GM18861 (cell line): Measurements from ENCODE around the gene GRAMD2B.
"Not testable (repeated sequence)": the region's sequence is repeated elsewhere in the genome, so short reads cannot be mapped to it uniquely, and the experiment has no call there.

ENCODE experiments used
- ATAC-seq: cut with Tn5 transposase; IDR thresholded peaks from one replicate; pipeline ENCODE4 v1.9.1; 2021; ENCODE audit not compliant: unreplicated experiment

Gene GRAMD2B

DNA sequence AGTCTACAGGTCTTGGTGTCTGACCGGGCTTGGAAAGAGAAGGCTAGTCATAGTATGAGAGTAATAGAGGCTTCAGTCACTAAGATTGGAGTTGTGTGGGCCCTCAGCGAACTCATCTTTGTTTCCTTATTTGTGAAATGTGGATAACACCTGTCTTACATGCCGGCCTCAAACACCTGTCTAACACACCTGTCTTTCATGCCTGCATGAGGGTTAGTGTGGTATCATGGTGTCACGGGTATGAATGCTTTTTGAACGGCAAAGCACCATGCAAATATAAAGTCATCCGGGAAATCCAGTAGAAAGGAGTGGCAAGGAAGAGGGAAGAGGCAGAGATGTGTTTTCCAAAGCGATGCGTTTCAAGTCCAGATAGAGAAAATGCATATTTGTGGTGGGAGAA lies 25.5 kb downstream of the GRAMD2B start:
- no peak for ATAC-seq

DNA sequence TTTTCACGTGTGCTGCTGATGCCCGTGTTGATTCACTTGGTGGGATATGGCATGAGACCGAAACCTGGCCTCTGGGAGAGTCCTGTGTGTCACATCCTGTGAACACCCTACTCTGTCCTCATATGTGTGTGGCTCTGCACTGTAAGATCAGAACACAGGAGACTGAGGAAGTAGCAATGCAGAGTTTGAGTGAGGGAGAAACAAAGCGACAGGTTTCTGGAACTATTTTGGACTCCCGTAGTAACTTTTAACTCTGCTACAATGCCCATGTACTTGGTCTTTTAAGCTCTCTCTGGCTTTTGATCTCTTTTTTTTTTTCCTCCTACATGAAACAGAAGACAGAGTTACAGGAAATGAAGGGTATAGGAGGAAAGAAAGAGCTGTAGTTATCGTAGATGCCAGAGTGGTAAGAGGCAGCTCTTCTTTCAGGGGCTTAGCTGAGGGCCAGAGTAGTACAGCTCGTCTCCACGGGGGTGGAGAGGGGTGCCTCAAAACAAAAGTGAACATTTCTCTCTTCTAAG lies 26.6 kb downstream of the GRAMD2B start:
- peak; percentile 79 for ATAC-seq

GRCh38 chr5:126450346-126450745 lies 27.1 kb downstream of the GRAMD2B start:
- ATAC-seq: peak; percentile 38

- ATAC-seq: no peak
Measured at GRCh38 chr5:126450907-126451306, 27.7 kb downstream of the GRAMD2B start.

- ATAC-seq: no peak
Measured at GRCh38 chr5:126452477-126452876, 29.3 kb downstream of the GRAMD2B start.

DNA sequence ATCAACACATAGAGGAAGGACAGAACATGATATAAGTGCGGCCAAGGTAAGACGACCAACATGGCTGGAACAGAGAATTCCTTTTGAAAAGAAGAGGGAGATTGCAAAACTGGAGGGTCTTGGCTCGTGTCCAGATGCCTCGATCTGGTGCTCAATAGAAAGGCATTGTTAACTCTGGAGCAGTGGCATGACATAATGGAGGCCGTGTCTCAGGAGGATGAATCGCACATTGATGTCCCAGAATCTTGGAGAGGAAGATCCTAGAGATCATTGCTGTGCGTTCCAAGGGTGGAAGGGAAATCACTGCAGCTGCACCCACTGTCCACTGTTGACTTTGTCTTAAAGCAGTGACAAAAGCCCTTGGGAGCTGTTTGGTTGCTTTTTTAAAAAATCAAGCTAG lies 30.9 kb downstream of the GRAMD2B start:
- no peak for ATAC-seq

DNA sequence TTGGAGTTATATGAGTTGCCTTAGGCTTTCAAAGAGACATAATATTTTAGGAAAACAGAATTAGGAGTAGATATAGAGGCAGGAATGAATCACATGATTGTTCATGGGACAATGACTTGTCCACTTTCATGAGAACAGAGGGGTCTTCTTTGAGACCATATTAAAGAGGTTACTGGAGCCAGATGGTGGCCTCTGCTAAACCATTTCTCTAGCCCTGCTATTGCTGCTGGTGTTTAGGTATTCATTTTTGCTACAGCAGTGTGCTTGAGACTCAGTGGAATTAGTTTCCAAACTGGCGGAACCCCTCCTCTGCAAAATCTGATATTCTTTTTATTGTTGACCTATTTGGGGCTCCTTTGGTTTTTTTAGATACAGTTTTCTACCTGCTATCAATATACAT lies 31.3 kb downstream of the GRAMD2B start:
- ATAC-seq: no peak

GRCh38 chr5:126455264-126455663 lies 32.1 kb downstream of the GRAMD2B start:
- no peak for ATAC-seq

DNA sequence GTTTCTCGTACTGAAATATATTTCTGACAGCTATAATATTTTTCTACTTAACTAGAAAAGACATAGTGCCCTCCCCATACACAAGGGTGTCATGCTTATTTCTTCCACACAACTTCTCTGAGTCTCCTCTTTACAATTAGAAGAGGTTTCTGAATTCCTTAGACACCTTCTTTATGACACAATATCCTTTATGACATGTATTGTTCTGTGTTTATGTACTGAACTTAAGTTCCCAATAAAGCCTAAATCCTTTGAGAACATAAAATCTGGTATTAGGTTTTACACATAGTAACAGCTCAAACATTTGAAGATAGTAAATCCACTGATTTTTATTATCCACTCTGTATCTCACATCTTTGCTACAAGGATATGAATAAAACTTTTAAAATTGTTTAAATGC lies 32.5 kb downstream of the GRAMD2B start:
- no peak for ATAC-seq

- ATAC-seq: no peak
Measured at GRCh38 chr5:126456217-126456820, 33.1 kb downstream of the GRAMD2B start.

GRCh38 chr5:126460459-126460858 lies 37.2 kb downstream of the GRAMD2B start:
- no peak for ATAC-seq

DNA sequence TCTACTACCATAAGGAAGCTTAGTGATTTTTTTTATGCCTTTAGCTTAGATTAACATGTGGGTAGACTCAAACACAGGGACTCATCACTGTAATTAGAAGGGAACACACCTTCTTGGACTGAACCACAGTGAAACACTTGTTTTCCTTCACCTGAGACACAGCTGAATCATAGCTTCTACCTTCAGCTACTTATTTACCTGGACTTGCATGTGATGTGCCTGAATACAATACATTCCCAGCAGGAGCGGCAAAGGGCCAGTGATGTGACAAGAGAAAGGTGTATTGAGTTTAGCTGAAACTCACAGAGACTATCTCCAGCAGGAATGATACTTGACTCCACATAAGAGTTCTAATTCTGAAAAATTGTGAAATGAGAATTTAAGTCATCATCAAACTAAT lies 37.8 kb downstream of the GRAMD2B start:
- no peak for ATAC-seq

- peak; percentile 8 for ATAC-seq
Measured at GRCh38 chr5:126461838-126462237, 38.6 kb downstream of the GRAMD2B start.

DNA sequence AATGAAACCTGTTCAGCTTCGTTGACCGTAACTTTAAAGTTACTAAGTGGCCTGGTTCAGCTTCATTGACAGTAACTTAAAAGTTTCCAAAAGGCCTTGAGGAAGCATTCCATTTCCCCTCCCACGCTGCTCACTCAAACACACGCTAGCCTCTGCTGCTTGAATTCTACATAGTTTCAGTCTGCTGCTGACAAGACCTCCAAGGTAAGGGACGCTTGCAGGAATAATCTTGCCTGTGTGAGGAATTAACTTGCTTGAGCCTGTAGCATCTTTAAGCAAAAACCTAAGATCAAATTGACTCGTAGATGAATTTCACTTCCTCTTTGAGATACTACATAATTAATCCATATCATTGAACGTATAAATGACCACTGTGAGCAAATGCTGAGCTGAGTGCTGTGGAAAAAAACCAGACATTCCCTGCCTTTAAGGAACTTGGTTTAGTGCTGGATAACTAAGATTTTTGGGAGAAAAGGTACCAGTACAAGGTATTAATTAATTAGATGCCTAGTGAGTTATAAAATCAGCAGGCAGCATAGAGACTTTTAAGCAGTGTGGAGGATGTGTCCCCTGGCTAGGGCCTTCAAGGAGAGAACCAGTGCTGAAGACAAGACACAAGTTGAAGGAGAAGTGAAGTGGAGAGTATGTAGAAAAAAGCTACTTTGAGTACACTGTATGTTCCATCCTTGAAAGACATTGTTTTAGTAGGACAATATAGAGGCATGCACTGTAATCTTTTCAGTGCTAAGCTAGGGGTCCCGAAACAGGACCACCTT lies 39.2 kb downstream of the GRAMD2B start:
- peak; percentile 76 for ATAC-seq

DNA sequence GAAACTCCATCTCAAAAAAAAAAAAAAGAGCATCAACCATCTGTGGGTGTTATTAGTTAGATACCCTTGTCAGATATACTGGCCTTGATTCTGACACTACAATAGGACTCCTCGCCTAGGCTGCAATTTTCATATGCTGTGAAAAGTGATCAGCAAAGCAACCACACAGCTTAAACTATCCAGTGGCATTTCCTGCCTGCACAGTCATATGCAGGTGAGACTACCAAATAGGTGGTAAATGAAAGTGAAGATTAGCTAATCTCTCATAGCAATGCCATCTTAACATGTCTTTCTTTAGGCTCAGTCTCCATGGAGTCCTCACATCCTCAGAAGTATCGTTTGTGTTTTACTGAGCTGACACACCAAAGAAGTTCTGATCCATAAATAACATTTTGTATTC lies 40.8 kb downstream of the GRAMD2B start:
- no peak for ATAC-seq

GRCh38 chr5:126464959-126465358 lies 41.8 kb downstream of the GRAMD2B start:
- no peak for ATAC-seq

- no peak for ATAC-seq
Measured at GRCh38 chr5:126468091-126468490, 44.9 kb downstream of the GRAMD2B start.

DNA sequence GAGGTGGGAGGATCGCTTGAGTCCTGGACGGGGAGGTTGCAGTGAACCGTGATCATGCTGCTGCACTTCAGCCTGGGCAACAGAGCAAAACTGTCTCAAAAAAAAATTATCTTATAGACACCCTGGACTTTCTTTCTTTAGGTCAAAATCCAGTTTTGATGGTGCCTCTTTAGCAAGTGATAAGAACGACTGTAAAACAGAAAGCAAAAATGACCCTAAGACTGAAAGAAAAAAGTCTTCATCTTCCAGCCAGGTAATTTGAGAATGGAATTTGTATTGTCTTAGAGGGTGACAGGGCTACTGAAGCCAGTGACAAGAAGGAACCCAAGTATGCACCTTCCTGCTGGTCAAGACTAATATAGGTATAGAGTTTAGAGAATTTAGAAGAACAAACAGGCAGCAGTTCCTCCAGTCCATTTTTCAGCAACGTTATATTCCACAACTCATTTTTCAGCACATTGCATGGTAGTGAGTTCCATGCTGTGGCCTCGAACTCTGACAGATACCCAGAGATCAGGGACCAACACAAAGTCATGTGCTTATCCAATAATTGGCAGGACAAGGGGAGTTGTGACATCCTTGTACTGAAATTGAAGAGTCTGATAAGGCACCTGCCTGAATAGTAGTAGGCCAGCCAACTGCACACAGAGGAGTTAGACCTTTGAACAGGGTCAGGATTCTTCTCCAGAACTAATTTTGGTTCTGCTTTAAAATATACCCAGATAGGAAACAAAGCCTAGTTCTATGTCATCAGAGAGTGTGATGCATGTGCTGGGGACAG lies 46.5 kb downstream of the GRAMD2B start:
- no peak for ATAC-seq

GRCh38 chr5:126470529-126470928 lies 47.3 kb downstream of the GRAMD2B start:
- ATAC-seq: not testable (repeated sequence)

- ATAC-seq: no peak
Measured at GRCh38 chr5:126471247-126471646, 48.0 kb downstream of the GRAMD2B start.

DNA sequence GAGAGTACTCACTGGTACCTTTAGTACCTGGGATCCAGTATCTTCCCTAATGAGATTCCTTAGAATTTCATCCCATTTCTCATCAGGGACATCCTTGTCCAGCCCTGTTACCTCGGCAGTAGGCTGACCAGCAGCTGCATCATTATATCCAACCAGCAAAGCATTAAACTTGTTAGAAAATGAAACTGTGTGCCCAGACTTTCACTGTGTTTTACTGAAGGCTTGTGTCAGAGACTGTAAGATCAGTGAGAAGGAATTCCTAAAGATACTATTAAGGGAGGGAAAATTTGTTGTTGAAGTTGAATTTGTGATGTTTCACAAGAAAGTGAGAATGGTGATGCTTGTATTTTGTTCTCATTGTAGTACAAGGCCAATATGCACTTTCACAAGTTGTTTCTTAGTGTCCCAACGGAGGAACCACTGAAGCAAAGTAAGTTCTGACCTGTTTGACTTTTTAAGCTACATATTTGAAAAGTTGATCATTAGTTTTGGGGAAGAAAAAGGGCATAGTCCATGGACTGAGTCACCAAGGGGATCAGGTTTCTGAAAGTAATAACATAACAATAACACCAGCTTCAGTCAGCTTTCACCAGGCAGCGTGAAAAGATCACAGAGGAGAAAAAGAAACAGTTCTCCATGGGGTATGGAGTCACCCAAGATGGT lies 48.8 kb downstream of the GRAMD2B start:
- peak; percentile 69 for ATAC-seq
